Measurements from ENCODE around the gene PARP8. TPM values are rescaled to one million over a fixed set of nuclear protein-coding genes. Genes with fewer than 3 reads are reported as not detected.
A peak's percentile ranks its signal among the peaks of the same experiment; 100 is the strongest.

Gene PARP8
- total RNA-seq, 1 donor from 2014 or later: 54.6 TPM

DNA sequence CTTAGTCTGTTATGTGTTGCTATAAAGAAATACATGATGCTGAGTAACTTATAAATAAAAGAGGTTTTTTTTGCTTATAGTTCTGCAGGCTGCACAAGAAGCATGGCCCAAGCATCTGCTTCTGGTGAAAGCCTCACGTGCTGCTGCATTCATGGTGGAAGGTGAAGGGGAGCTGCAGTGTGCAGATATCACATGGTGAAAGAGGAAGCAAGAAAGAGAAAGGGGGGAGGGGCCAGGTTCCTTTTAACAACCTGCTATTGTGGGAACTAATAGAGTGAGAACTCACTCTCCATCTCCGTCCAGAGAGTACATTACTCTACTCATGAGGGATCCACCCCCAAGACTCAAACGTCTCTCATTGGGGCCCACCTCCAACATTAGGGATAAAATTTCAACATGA, 12.5 kb upstream of the PARP8 start:
- H3K27ac ChIP-seq: no peak overlapping the region
- H3K4me1 ChIP-seq: no peaks in the 10 kb centered on the region
- DNase-seq (no peak), ATAC-seq (peak; percentile 23 to 61)
- no peaks in the 10 kb centered on the region for H3K36me3 ChIP-seq
- TF ChIP-seq, protein P1, sequence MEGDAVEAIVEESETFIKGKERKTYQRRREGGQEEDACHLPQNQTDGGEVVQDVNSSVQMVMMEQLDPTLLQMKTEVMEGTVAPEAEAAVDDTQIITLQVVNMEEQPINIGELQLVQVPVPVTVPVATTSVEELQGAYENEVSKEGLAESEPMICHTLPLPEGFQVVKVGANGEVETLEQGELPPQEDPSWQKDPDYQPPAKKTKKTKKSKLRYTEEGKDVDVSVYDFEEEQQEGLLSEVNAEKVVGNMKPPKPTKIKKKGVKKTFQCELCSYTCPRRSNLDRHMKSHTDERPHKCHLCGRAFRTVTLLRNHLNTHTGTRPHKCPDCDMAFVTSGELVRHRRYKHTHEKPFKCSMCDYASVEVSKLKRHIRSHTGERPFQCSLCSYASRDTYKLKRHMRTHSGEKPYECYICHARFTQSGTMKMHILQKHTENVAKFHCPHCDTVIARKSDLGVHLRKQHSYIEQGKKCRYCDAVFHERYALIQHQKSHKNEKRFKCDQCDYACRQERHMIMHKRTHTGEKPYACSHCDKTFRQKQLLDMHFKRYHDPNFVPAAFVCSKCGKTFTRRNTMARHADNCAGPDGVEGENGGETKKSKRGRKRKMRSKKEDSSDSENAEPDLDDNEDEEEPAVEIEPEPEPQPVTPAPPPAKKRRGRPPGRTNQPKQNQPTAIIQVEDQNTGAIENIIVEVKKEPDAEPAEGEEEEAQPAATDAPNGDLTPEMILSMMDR (IDR thresholded peaks at IDR 0.05): no peak
- no peaks in the 10 kb centered on the region for H3K27me3 ChIP-seq (ENCODE audit: low read depth)
- no peaks in the 10 kb centered on the region for H3K9me3 ChIP-seq
- intact Hi-C loops (cut with DNase I): no loop called here
- H3K4me3 ChIP-seq: no peak overlapping the region

DNA sequence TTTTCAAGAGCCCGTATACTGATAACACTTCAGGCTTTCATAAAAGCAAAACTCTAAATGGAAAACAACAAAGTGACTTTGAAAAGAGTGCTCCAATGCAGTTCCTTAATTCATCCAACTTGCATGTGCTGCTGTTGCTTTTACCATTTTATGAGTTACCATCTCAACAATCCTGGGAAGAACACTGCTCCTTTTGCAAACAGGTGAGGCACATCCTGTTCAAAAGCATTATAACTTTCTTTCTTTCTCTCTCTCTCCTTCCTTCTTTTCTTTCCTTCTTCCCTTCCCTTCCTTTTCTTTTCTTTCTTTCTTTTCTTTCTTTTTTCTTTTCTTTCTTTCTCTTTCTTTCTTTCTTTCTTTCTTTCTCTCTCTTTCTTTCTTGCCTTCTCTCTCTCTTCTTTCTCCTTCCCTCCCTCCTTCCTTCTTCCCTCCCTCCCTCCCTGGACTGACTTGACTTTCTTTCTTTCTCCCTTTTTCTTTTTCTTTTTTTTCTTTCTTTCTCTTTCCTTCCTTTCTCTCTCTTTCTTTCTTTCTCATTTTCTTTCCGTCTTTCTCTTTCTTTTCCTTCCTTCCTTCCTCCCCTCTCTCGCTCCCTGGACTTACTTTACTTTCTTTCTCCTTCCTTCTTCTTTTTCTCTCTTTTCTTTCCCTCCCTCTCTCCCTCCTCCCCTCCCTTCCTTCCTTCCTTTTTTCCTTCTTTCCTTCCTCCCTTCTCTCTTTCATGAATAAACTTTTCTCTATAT, 11.2 kb upstream of the PARP8 start:
- TF ChIP-seq, protein P1 (IDR thresholded peaks at IDR 0.05): no peak
- ATAC-seq (no peak), DNase-seq (no peak)
- no peaks in the 10 kb centered on the region for H3K36me3 ChIP-seq
- H3K9me3 ChIP-seq: no peaks in the 10 kb centered on the region
- intact Hi-C loops (cut with DNase I): no loop called here
- no peaks in the 10 kb centered on the region for H3K4me1 ChIP-seq
- no peak overlapping the region for H3K27ac ChIP-seq
- H3K4me3 ChIP-seq: no peak overlapping the region
- H3K27me3 ChIP-seq (ENCODE audit: low read depth): no peaks in the 10 kb centered on the region

DNA sequence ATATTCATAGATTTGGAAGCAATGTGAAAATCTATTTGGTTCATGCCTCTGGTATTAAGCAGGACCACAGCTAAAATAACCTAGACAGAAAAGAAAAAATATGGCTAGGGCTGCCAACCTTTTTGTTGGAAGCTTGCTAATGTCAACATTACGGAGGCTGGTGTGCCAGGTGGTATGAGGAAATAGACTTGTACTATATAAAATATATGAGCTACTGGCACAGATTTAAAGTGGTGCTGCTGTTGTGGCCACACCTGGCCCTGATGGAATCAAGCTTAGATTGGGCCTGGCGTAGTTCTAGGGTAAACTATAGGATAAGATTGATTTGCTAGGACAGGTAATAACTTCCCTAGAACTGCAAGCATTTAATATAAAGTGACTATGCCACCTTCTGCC, 10.6 kb upstream of the PARP8 start:
- no peak overlapping the region for H3K27ac ChIP-seq
- H3K9me3 ChIP-seq: no peaks in the 10 kb centered on the region
- intact Hi-C loops (cut with DNase I): no loop called here
- TF ChIP-seq, protein P1 (IDR thresholded peaks at IDR 0.05): no peak
- H3K4me3 ChIP-seq: no peak overlapping the region
- no peaks in the 10 kb centered on the region for H3K36me3 ChIP-seq
- DNase-seq (no peak), ATAC-seq (peak; percentile 43 to 57)
- H3K4me1 ChIP-seq: no peaks in the 10 kb centered on the region
- H3K27me3 ChIP-seq (ENCODE audit: low read depth): no peaks in the 10 kb centered on the region

DNA sequence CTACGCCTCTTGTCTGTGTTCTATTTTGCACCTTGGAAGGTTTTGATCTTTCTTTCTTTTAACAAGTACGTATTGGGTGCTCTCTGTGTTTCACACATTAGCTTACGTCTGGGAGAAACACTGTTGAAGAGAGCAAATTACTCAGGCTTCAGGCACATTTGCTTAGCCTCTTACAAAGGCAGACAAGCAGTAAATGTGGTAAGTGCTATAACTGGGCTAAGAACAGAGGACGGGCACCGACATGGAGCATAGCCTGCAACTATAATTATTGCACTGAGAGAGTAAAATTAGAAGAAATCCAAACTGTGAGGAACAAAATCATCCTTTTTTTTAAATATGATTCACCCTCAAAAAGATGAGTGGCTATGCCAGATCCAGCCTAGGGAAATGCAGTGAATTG, 9.4 kb upstream of the PARP8 start:
- intact Hi-C loops (cut with DNase I): no loop called here
- Histone ChIP-seq H3K27me3 (ENCODE audit: low read depth) (no peaks in the 10 kb centered on the region), H3K4me3 (no peak overlapping the region), H3K36me3 (no peaks in the 10 kb centered on the region), H3K9me3 (no peaks in the 10 kb centered on the region), H3K27ac (no peak overlapping the region), H3K4me1 (no peaks in the 10 kb centered on the region)
- ATAC-seq: no peak
- no peak for DNase-seq
- TF ChIP-seq, protein P1 (IDR thresholded peaks at IDR 0.05): no peak

DNA sequence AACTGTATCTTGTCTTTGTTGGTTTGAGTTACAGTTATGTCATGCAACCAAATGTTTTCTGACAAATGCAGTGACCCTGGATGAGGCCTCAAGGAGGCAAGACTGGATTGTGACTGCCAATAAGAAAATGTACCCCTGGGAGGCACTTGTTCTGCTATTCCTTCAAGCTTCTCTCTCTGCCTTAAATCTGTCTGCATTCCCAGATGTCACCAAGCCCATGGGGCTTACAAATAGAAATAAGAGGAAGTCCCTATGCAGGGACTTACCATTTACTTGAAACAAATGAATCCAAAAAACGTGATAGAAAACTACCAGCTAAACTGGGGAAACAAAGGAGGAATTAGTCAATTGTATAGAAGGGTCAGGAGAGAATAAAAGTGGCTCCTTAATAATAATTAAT, 8.2 kb upstream of the PARP8 start:
- Histone ChIP-seq H3K27me3 (ENCODE audit: low read depth) (no peaks in the 10 kb centered on the region), H3K4me1 (no peaks in the 10 kb centered on the region), H3K36me3 (no peaks in the 10 kb centered on the region), H3K9me3 (no peaks in the 10 kb centered on the region), H3K27ac (no peak overlapping the region), H3K4me3 (no peak overlapping the region)
- ATAC-seq (no peak), DNase-seq (no peak)
- intact Hi-C loops (cut with DNase I): no loop called here
- TF ChIP-seq, protein P1 (IDR thresholded peaks at IDR 0.05): no peak
